HepG2 (cell line): Measurements from ENCODE around the gene TGFBR1. TPM values are rescaled to one million over a fixed set of nuclear protein-coding genes. Genes with fewer than 3 reads are reported as not detected.

Experiments
- IKZF1 ChIP-seq: fragments of 450-650 bp; IDR thresholded peaks from 2 replicates; pipeline ENCODE4 v1.7.1; 2016
- KAT8 ChIP-seq: IDR thresholded peaks from 2 replicates; pipeline ENCODE4 v1.6.1; 2016; ENCODE audit warnings: missing genetic modification reagents, missing compliant biosample characterization
- MYNN ChIP-seq: sonication (generic); formaldehyde crosslinking; IDR thresholded peaks from 2 replicates; pipeline ENCODE4 v1.4.0; 2020; ENCODE audit warnings: mild to moderate bottlenecking, low read depth, missing genetic modification reagents
- NFYB ChIP-seq: sonication (generic); formaldehyde crosslinking; IDR thresholded peaks from 2 replicates; pipeline ENCODE4 v1.4.0; 2020; ENCODE audit warnings: missing genetic modification reagents
- ZNF562 ChIP-seq: sonication (generic); formaldehyde crosslinking; IDR thresholded peaks from 2 replicates; pipeline ENCODE4 v1.8.0; 2022; ENCODE audit warnings: missing genetic modification reagents, borderline replicate concordance
- ZNF749 ChIP-seq: sonication (generic); formaldehyde crosslinking; IDR thresholded peaks from 2 replicates; pipeline ENCODE4 v1.8.0; 2022; ENCODE audit warnings: mild to moderate bottlenecking, missing genetic modification reagents, moderate library complexity, borderline replicate concordance
- polyA plus RNA-seq, 8 experiments: library from polyadenylated mRNA; depleted of rRNA in 3 of 8; stranded (reverse) in 7 of 8; unstranded in 1 of 8; fragments of >200 nt; fragmentation: Illumina TruSeq in 4 of 8; extraction: Trizol in 4 of 8; gene quantifications; 2 replicates each; pipeline versions ENCODE4 v1.2.1 to v1.2.3, GENCODE V29; 2011 to 2016; ENCODE audit warnings: low read depth in 4 of 8, missing spikeins in 1 of 8, mixed read lengths in 1 of 8; ENCODE audit not compliant: insufficient read depth in 1 of 8
- total RNA-seq, 5 experiments: library from RNA; depleted of rRNA; stranded (reverse); fragments of >200 nt; fragmentation: Illumina TruSeq; extraction: Trizol; gene quantifications; 2 replicates each; pipeline ENCODE4 v1.2.3, GENCODE V29; 2016; ENCODE audit warnings: low read depth in 1 of 5
- TF ChIP-seq, protein P1 (sequence below), 2 experiments: sonication (generic) in 1 of 2; formaldehyde crosslinking in 1 of 2; IDR thresholded peaks; 2 replicates each; pipeline versions ENCODE4 v1.6.1 to v1.9.0; 2014 to 2022; ENCODE audit warnings: antibody characterized with exemption in 1 of 2, borderline replicate concordance in 1 of 2, inconsistent platforms in 1 of 2, low read depth in 1 of 2, missing genetic modification reagents in 1 of 2

Gene TGFBR1
- total and polyA plus RNA-seq, 2 of the 13 experiments (the other 11 are each of a cell fraction or from before 2014, with no cell fraction given) = 16.8 to 23.9 TPM

DNA sequence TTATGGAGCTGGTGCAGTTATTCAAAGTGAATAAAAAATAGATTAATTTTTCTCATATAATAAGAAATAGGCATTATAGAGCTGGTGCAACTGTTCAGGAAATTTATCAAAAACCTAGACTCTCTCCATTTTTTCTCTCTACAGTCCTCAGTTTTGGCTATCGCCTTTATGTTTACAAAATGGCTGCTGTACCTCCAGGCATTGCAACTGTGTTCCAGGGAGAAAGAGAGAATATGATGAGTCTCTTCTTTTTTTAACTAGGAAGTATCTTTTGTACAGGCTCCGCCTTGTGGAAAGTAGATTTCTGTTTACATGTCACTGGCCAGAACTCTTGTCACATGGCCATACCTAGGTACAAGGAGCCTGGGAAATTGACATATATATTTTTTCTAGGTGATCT lies 3.1 kb upstream of the TGFBR1 start (continued):
- TF ChIP-seq, protein P1, sequence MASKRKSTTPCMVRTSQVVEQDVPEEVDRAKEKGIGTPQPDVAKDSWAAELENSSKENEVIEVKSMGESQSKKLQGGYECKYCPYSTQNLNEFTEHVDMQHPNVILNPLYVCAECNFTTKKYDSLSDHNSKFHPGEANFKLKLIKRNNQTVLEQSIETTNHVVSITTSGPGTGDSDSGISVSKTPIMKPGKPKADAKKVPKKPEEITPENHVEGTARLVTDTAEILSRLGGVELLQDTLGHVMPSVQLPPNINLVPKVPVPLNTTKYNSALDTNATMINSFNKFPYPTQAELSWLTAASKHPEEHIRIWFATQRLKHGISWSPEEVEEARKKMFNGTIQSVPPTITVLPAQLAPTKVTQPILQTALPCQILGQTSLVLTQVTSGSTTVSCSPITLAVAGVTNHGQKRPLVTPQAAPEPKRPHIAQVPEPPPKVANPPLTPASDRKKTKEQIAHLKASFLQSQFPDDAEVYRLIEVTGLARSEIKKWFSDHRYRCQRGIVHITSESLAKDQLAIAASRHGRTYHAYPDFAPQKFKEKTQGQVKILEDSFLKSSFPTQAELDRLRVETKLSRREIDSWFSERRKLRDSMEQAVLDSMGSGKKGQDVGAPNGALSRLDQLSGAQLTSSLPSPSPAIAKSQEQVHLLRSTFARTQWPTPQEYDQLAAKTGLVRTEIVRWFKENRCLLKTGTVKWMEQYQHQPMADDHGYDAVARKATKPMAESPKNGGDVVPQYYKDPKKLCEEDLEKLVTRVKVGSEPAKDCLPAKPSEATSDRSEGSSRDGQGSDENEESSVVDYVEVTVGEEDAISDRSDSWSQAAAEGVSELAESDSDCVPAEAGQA (IDR thresholded peaks at IDR 0.05; ENCODE audit: low read depth) = no peak
- TF ChIP-seq, protein P1 (CRISPR knock-in tag; IDR thresholded peaks at IDR 0.05; ENCODE audit: borderline replicate concordance) = no peak
- TF ChIP-seq MYNN (CRISPR knock-in tag) (no peak), ZNF749 (CRISPR knock-in tag) (no peak), NFYB (CRISPR knock-in tag) (no peak), IKZF1 (no peak), ZNF562 (CRISPR knock-in tag) (no peak), KAT8 (CRISPR knock-in tag) (no peak)
- TF ChIP-seq, all 625 proteins: peak for 0
